Neural progenitor cell (in vitro differentiated cells): Measurements from ENCODE around the gene EIF5A2. TPM values are rescaled to one million over a fixed set of nuclear protein-coding genes. Genes with fewer than 3 reads are reported as not detected.

Experiments used
- DNase-seq: peaks from one replicate; pipeline ENCODE4 v3.0.0-alpha.2; 2016; ENCODE audit warnings: low spot score
- H2AFZ ChIP-seq: fragments of 200-600 bp; sonication (generic); replicated peaks from 2 replicates; pipeline ENCODE4 v1.6.1; 2016; ENCODE audit warnings: antibody characterized with exemption
- H3F3A ChIP-seq: fragments of 200-600 bp; sonication (generic); 2 replicates; pipeline ENCODE4 v1.6.1; 2016; ENCODE audit warnings: antibody characterized with exemption, low read depth
- H3K27ac ChIP-seq: fragments of 200-600 bp; sonication (generic); 2 replicates; pipeline ENCODE4 v1.5.1; 2016; ENCODE audit warnings: mild to moderate bottlenecking
- H3K27me3 ChIP-seq: fragments of 200-600 bp; sonication (generic); 2 replicates; pipeline ENCODE4 v1.6.1; 2016; ENCODE audit warnings: mild to moderate bottlenecking, moderate library complexity
- H3K36me3 ChIP-seq: fragments of 200-600 bp; sonication (generic); 2 replicates; pipeline ENCODE4 v1.5.1; 2016
- H3K4me1 ChIP-seq: fragments of 200-600 bp; sonication (generic); 2 replicates; pipeline ENCODE4 v1.6.1; 2016; ENCODE audit warnings: mixed run types
- H3K4me2 ChIP-seq: fragments of 200-600 bp; sonication (generic); 2 replicates; pipeline ENCODE4 v1.6.1; 2016
- H3K4me3 ChIP-seq: fragments of 200-600 bp; sonication (generic); 2 replicates; pipeline ENCODE4 v1.5.1; 2016
- H3K79me2 ChIP-seq: fragments of 200-600 bp; sonication (generic); 2 replicates; pipeline ENCODE4 v1.6.1; 2016; ENCODE audit warnings: low read depth
- H3K9ac ChIP-seq: fragments of 200-600 bp; sonication (generic); 2 replicates; pipeline ENCODE4 v1.6.1; 2016
- H3K9me3 ChIP-seq: fragments of 200-600 bp; sonication (generic); 2 replicates; pipeline ENCODE4 v1.5.1; 2016; ENCODE audit warnings: low read depth
- H4K20me1 ChIP-seq: fragments of 200-600 bp; sonication (generic); 2 replicates; pipeline ENCODE4 v1.6.1; 2016; ENCODE audit warnings: low read depth
- H3K27ac Mint-ChIP-seq: 3 replicates; pipeline ENCODE4 v1.8.0; 2021; ENCODE audit warnings: mixed read lengths
- H3K27me3 Mint-ChIP-seq: 2 replicates; pipeline ENCODE4 v1.8.0; 2022; ENCODE audit warnings: low read depth, mild to moderate bottlenecking, inconsistent platforms, moderate library complexity, mixed read lengths; ENCODE audit not compliant: insufficient read depth
- H3K36me3 Mint-ChIP-seq: 3 replicates; pipeline ENCODE4 v1.8.0; 2021; ENCODE audit warnings: mixed read lengths
- H3K4me1 Mint-ChIP-seq: 3 replicates; pipeline ENCODE4 v1.8.0; 2021; ENCODE audit warnings: mixed read lengths
- H3K4me3 Mint-ChIP-seq: 3 replicates; pipeline ENCODE4 v1.8.0; 2021; ENCODE audit warnings: mild to moderate bottlenecking, moderate library complexity, mixed read lengths
- H3K9me3 Mint-ChIP-seq: 3 replicates; pipeline ENCODE4 v1.8.0; 2020; ENCODE audit warnings: mixed read lengths
- CTCF ChIP-seq: fragments of 200-600 bp; sonication (generic); IDR thresholded peaks from 2 replicates; pipeline ENCODE4 v1.5.1; 2017; ENCODE audit warnings: antibody characterized with exemption, mild to moderate bottlenecking
- EZH2 ChIP-seq: fragments of 200-600 bp; sonication (generic); IDR thresholded peaks from 2 replicates; pipeline ENCODE4 v1.6.1; 2017; ENCODE audit warnings: antibody characterized with exemption, mild to moderate bottlenecking, moderate library complexity
- EZH2phosphoT487 ChIP-seq: fragments of 200-600 bp; sonication (generic); IDR thresholded peaks from 2 replicates; pipeline ENCODE4 v1.6.1; 2017; ENCODE audit warnings: antibody characterized with exemption
- total RNA-seq: library from RNA; depleted of rRNA; stranded (reverse); fragments of >200 nt; gene quantifications from 2 replicates; pipeline ENCODE4 v1.2.3, GENCODE V29; 2015; ENCODE audit warnings: low replicate concordance

EIF5A2 gene
- total RNA-seq, 1 donor from 2014 or later = 6.6 TPM

- TF ChIP-seq EZH2phosphoT487 (no peak), EZH2 (no peak), CTCF (no peak)
- no peak overlapping the region for H3K4me3 Mint-ChIP-seq
- Histone ChIP-seq H3K9ac (no peak overlapping the region), H3K4me1 (peaks cover 5% of the 10 kb centered on the region), H3K27me3 (no peaks in the 10 kb centered on the region), H2AFZ (no peak overlapping the region), H3K79me2 (no peaks in the 10 kb centered on the region), H3K9me3 (no peaks in the 10 kb centered on the region), H3K27ac (no peak overlapping the region), H3K4me2 (no peak overlapping the region), H3K4me3 (no peak overlapping the region), H3F3A (no peaks in the 10 kb centered on the region), H3K36me3 (no peaks in the 10 kb centered on the region), H4K20me1 (no peaks in the 10 kb centered on the region)
- DNase-seq = no peak
- peaks cover 3% of the 10 kb centered on the region for H3K27me3 Mint-ChIP-seq
- H3K9me3 Mint-ChIP-seq = peaks cover 3% of the 10 kb centered on the region
- peaks cover 14% of the 10 kb centered on the region for H3K4me1 Mint-ChIP-seq
- no peak overlapping the region for H3K27ac Mint-ChIP-seq
- no peaks in the 10 kb centered on the region for H3K36me3 Mint-ChIP-seq
Observed at GRCh38 chr3:170839518-170840100, 68.8 kb downstream of the EIF5A2 start.

Other genes with a start within 250 kb of the EIF5A2 start
- gene RPL22L1, start 38.4 kb downstream of the EIF5A2 start, total RNA-seq = 84.3 and 107 TPM in 2 replicates
- gene SLC2A2, start 118.1 kb upstream of the EIF5A2 start, total RNA-seq = not detected in 2 replicates